Fibroblast of lung (primary cell): ENCODE measurements around the gene APAF1.

Experiments used
- CTCF ChIP-seq, 2 donors: IDR thresholded peaks in 1 of 2; conservative IDR thresholded peaks in 1 of 2; 1 replicate in 1 of 2; 2 replicates in 1 of 2; pipeline ENCODE4 v1.5.1; 2011 to 2012; ENCODE audit warnings: low read length in 2 of 2, control low read depth in 1 of 2, inconsistent platforms in 1 of 2, low read depth in 1 of 2, mild to moderate bottlenecking in 1 of 2
- EZH2 ChIP-seq: IDR thresholded peaks from 2 replicates; pipeline ENCODE4 v1.5.1; 2012; ENCODE audit warnings: low read length, control low read depth, mild to moderate bottlenecking; ENCODE audit errors: missing control alignments

- TF ChIP-seq CTCF (conservative IDR thresholded peaks at IDR 0.05 in 1 of 2, IDR thresholded peaks at IDR 0.05 in 1 of 2; ENCODE audit: low read depth in 1 of 2, low read length in 2 of 2): no peak
- no peak for TF ChIP-seq EZH2
These were observed 92.9 kb downstream of the APAF1 start for GRCh38 chr12:98738002-98738401.
